ENCODE data around the gene NR1H3.

Gene NR1H3

GRCh38 chr11:47270331-47271271 lies 12.8 kb downstream of the NR1H3 start:
- peak; percentile 12 for DNase-seq

- DNase-seq, result no peak
Observed at GRCh38 chr11:47271328-47271727, 13.5 kb downstream of the NR1H3 start.

GRCh38 chr11:47271961-47272661 lies 14.3 kb downstream of the NR1H3 start:
- DNase-seq, result peak; percentile 54

- DNase-seq, result no peak
Observed at GRCh38 chr11:47272706-47273105, 14.9 kb downstream of the NR1H3 start.

GRCh38 chr11:47274495-47275235 lies 16.9 kb downstream of the NR1H3 start:
- DNase-seq, result no peak

GRCh38 chr11:47276923-47277322 lies 19.1 kb downstream of the NR1H3 start:
- DNase-seq, result no peak

- no peak for DNase-seq
Observed at GRCh38 chr11:47278058-47278457, 20.3 kb downstream of the NR1H3 start.

GRCh38 chr11:47278769-47279168 lies 21.0 kb downstream of the NR1H3 start:
- no peak for DNase-seq

- DNase-seq, result no peak
Observed at GRCh38 chr11:47280099-47280498, 22.3 kb downstream of the NR1H3 start.

- no peak for DNase-seq
Observed at GRCh38 chr11:47280860-47281259, 23.1 kb downstream of the NR1H3 start.

GRCh38 chr11:47282462-47282861 lies 24.7 kb downstream of the NR1H3 start:
- DNase-seq, result no peak

GRCh38 chr11:47284151-47284550 lies 26.4 kb downstream of the NR1H3 start:
- DNase-seq, result no peak

GRCh38 chr11:47285969-47286770 lies 28.4 kb downstream of the NR1H3 start:
- DNase-seq, result no peak

GRCh38 chr11:47288066-47288465 lies 30.3 kb downstream of the NR1H3 start:
- DNase-seq, result no peak

- DNase-seq, result no peak
Observed at GRCh38 chr11:47289856-47290255, 32.1 kb downstream of the NR1H3 start.

GRCh38 chr11:47295385-47295784 lies 37.6 kb downstream of the NR1H3 start:
- no peak for DNase-seq

- no peak for DNase-seq
Observed at GRCh38 chr11:47296045-47296444, 38.2 kb downstream of the NR1H3 start.

GRCh38 chr11:47299078-47299477 lies 41.3 kb downstream of the NR1H3 start:
- DNase-seq, result no peak

GRCh38 chr11:47302853-47303252 lies 45.1 kb downstream of the NR1H3 start:
- DNase-seq, result no peak

- no peak for DNase-seq
Observed at GRCh38 chr11:47305734-47306483, 48.1 kb downstream of the NR1H3 start.

- DNase-seq, result no peak
Observed at GRCh38 chr11:47306484-47306844, 48.7 kb downstream of the NR1H3 start.
